ENCODE measurements around the gene ZNF155. TPM values are rescaled to one million over a fixed set of nuclear protein-coding genes. Genes with fewer than 3 reads are reported as not detected.
"Not testable (repeated sequence)": the region's sequence is repeated elsewhere in the genome, so short reads cannot be mapped to it uniquely, and the experiment has no call there.

The ZNF155 gene
- total and polyA plus RNA-seq, 4 donors, result 1.7 to 5.5 (median 2.9) TPM

- Histone ChIP-seq H3K27ac (ENCODE audit: low read depth in 1 of 2, low read length in 2 of 2) (no peak overlapping the region), H3K9me3 (ENCODE audit: control insufficient read depth in 4 of 4, low read length in 3 of 4) (peaks cover 3 to 29% (median 7%) of the 10 kb centered on the region in 4 donors), H3K9ac (ENCODE audit: low read depth in 1 of 2, low read length in 2 of 2) (no peak overlapping the region), H3K27me3 (ENCODE audit: control insufficient read depth in 4 of 4, insufficient read depth in 4 of 4, low read length in 3 of 4) (no peaks in the 10 kb centered on the region), H3K4me1 (ENCODE audit: control insufficient read depth in 4 of 4, insufficient read depth in 4 of 4, low read length in 3 of 4) (peaks cover 0 to 2% (median under 1%) of the 10 kb centered on the region in 4 donors), H3K4me3 (ENCODE audit: low read depth in 1 of 3, low read length in 3 of 3) (no peak overlapping the region), H3K36me3 (ENCODE audit: control insufficient read depth in 4 of 4, insufficient read depth in 3 of 4, low read depth in 1 of 4, low read length in 3 of 4) (no peaks in the 10 kb centered on the region)
- DNase-seq (ENCODE audit: low spot score), result no peak
- WGBS, result 73% methylated on average over 4 of the region's 4 CpGs
- TF ChIP-seq FOXA2 (IDR thresholded peaks at IDR 0.05) (no peak), RAD21 (IDR thresholded peaks at IDR 0.05) (no peak), TAF1 (conservative IDR thresholded peaks at IDR 0.05) (no peak), SP1 (IDR thresholded peaks at IDR 0.05) (no peak), ATF3 (IDR thresholded peaks at IDR 0.05) (no peak), JUND (IDR thresholded peaks at IDR 0.05) (no peak), EGR1 (IDR thresholded peaks at IDR 0.05; ENCODE audit: low read depth in 2 of 2) (no peak), MAX (IDR thresholded peaks at IDR 0.05) (no peak), HNF4A (conservative IDR thresholded peaks at IDR 0.05) (no peak)
Measured at GRCh38 chr19:43940719-43941118, 43.3 kb upstream of the ZNF155 start.

- Histone ChIP-seq H3K27me3 (ENCODE audit: control insufficient read depth in 4 of 4, insufficient read depth in 4 of 4, low read length in 3 of 4) (no peaks in the 10 kb centered on the region), H3K4me3 (ENCODE audit: low read depth in 1 of 3, low read length in 3 of 3) (no peak overlapping the region), H3K27ac (ENCODE audit: low read depth in 1 of 2, low read length in 2 of 2) (no peak overlapping the region), H3K9me3 (ENCODE audit: control insufficient read depth in 4 of 4, low read length in 3 of 4) (peaks cover 2 to 29% (median 7%) of the 10 kb centered on the region in 4 donors), H3K36me3 (ENCODE audit: control insufficient read depth in 4 of 4, insufficient read depth in 3 of 4, low read depth in 1 of 4, low read length in 3 of 4) (no peaks in the 10 kb centered on the region), H3K9ac (ENCODE audit: low read depth in 1 of 2, low read length in 2 of 2) (no peak overlapping the region), H3K4me1 (ENCODE audit: control insufficient read depth in 4 of 4, insufficient read depth in 4 of 4, low read length in 3 of 4) (no peaks in the 10 kb centered on the region)
- no peak for DNase-seq (ENCODE audit: low spot score)
- 62% methylated on average over 5 of the region's 5 CpGs for WGBS
- TF ChIP-seq SP1 (IDR thresholded peaks at IDR 0.05), result no peak
Measured at GRCh38 chr19:43941209-43941608, 42.8 kb upstream of the ZNF155 start.

GRCh38 chr19:43947412-43947811, 36.6 kb upstream of the ZNF155 start:
- 0% methylated on average over 1 of the region's 1 CpG for WGBS
- H3K9me3 ChIP-seq (ENCODE audit: control insufficient read depth in 4 of 4, low read length in 3 of 4), result peaks cover 4 to 27% (median 19%) of the 10 kb centered on the region in 4 donors
- H3K27ac ChIP-seq (ENCODE audit: low read depth in 1 of 2, low read length in 2 of 2); H3K4me1 ChIP-seq (ENCODE audit: control insufficient read depth in 4 of 4, insufficient read depth in 4 of 4, low read length in 3 of 4); H3K4me3 ChIP-seq (ENCODE audit: low read depth in 1 of 3, low read length in 3 of 3); DNase-seq (ENCODE audit: low spot score); H3K36me3 ChIP-seq (ENCODE audit: control insufficient read depth in 4 of 4, insufficient read depth in 3 of 4, low read depth in 1 of 4, low read length in 3 of 4); H3K9ac ChIP-seq (ENCODE audit: low read depth in 1 of 2, low read length in 2 of 2); H3K27me3 ChIP-seq (ENCODE audit: control insufficient read depth in 4 of 4, insufficient read depth in 4 of 4, low read length in 3 of 4): not testable (repeated sequence)

GRCh38 chr19:43949803-43950202, 34.2 kb upstream of the ZNF155 start:
- not testable (repeated sequence) for DNase-seq (ENCODE audit: low spot score); H3K4me1 ChIP-seq (ENCODE audit: control insufficient read depth in 4 of 4, insufficient read depth in 4 of 4, low read length in 3 of 4); H3K36me3 ChIP-seq (ENCODE audit: control insufficient read depth in 4 of 4, insufficient read depth in 3 of 4, low read depth in 1 of 4, low read length in 3 of 4); H3K4me3 ChIP-seq (ENCODE audit: low read depth in 1 of 3, low read length in 3 of 3); H3K9ac ChIP-seq (ENCODE audit: low read depth in 1 of 2, low read length in 2 of 2); H3K27ac ChIP-seq (ENCODE audit: low read depth in 1 of 2, low read length in 2 of 2); H3K27me3 ChIP-seq (ENCODE audit: control insufficient read depth in 4 of 4, insufficient read depth in 4 of 4, low read length in 3 of 4)
- 76% methylated on average over 2 of the region's 2 CpGs for WGBS
- H3K9me3 ChIP-seq (ENCODE audit: control insufficient read depth in 4 of 4, low read length in 3 of 4), result peaks cover 9 to 33% (median 28%) of the 10 kb centered on the region in 4 donors

Data from liver (tissue), 9 donors.